GM21529 (cell line): ENCODE measurements around the gene GRIN1.

Experiments
- ATAC-seq: cut with Tn5 transposase; IDR thresholded peaks from one replicate; pipeline ENCODE4 v1.9.1; 2021; ENCODE audit not compliant: unreplicated experiment

GRIN1 gene

GRCh38 chr9:137205126-137206069 is 66.4 kb downstream of the GRIN1 start, which contains the start of the genes NDOR1 and TMEM203:
Gene NDOR1 (plus strand): TSS chr9:137205700. CDS start chr9:137205778, 78 bp downstream.
Gene TMEM203 (minus strand): TSS chr9:137205648. CDS start chr9:137205414, 234 bp downstream.
- ATAC-seq = peak; percentile 37

- no peak for ATAC-seq
Observed at GRCh38 chr9:137206602-137207001, 67.6 kb downstream of the GRIN1 start.

GRCh38 chr9:137211532-137211931 is 72.6 kb downstream of the GRIN1 start:
- no peak for ATAC-seq

- ATAC-seq = no peak
Observed at GRCh38 chr9:137212520-137212919, 73.6 kb downstream of the GRIN1 start.

GRCh38 chr9:137213160-137214060 is 74.5 kb downstream of the GRIN1 start:
- ATAC-seq = no peak

- ATAC-seq = no peak
Observed at GRCh38 chr9:137214620-137215019, 75.7 kb downstream of the GRIN1 start.

GRCh38 chr9:137215196-137215986 is 76.4 kb downstream of the GRIN1 start:
- ATAC-seq = no peak

GRCh38 chr9:137216188-137216965 is 77.4 kb downstream of the GRIN1 start:
- ATAC-seq = no peak

GRCh38 chr9:137217276-137218211 is 78.6 kb downstream of the GRIN1 start:
- ATAC-seq = no peak

- ATAC-seq = no peak
Observed at GRCh38 chr9:137218212-137218753, 79.3 kb downstream of the GRIN1 start.
